Calu3 (cell line): ENCODE results near the gene FAM20C. TPM values are rescaled to one million over a fixed set of nuclear protein-coding genes. Genes with fewer than 3 reads are reported as not detected.

Experiments
- BruUV-seq: library from RNA; stranded (reverse); fragments of 400-500 nt; replicated peaks from 2 replicates; lab custom pipeline; 2021; lab: Mats Ljungman, UMichigan
- CTCF ChIA-PET: fragments of 300-600 bp; sonication (Branson Sonifier 250); formaldehyde crosslinking; loops from one replicate; lab custom pipeline; 2022; ENCODE audit warnings: antibody characterized with exemption; lab: Charles Lee
- DNase-seq: peaks from one replicate; pipeline ENCODE4 v3.0.0; 2022
- H3K27ac Mint-ChIP-seq: one replicate; pipeline ENCODE4 v1.8.0; 2022; ENCODE audit warnings: mixed read lengths; ENCODE audit not compliant: unreplicated experiment
- H3K27me3 Mint-ChIP-seq: one replicate; pipeline ENCODE4 v1.8.0; 2022; ENCODE audit warnings: mixed read lengths; ENCODE audit not compliant: unreplicated experiment
- H3K36me3 Mint-ChIP-seq: one replicate; pipeline ENCODE4 v1.8.0; 2022; ENCODE audit warnings: mild to moderate bottlenecking, moderate library complexity, mixed read lengths; ENCODE audit not compliant: insufficient read depth, unreplicated experiment
- H3K4me1 Mint-ChIP-seq: one replicate; pipeline ENCODE4 v1.8.0; 2022; ENCODE audit warnings: mild to moderate bottlenecking, low read depth, mixed read lengths; ENCODE audit not compliant: unreplicated experiment
- H3K4me3 Mint-ChIP-seq: one replicate; pipeline ENCODE4 v1.8.0; 2022; ENCODE audit warnings: mild to moderate bottlenecking, low read depth, moderate library complexity, mixed read lengths; ENCODE audit not compliant: unreplicated experiment
- H3K9me3 Mint-ChIP-seq: one replicate; pipeline ENCODE4 v1.8.0; 2022; ENCODE audit warnings: low read depth, mixed read lengths; ENCODE audit not compliant: unreplicated experiment
- intact Hi-C: fragments of 100-400 bp; cut with micrococcal nuclease; formaldehyde crosslinking; loops from one replicate; pipeline ENCODE4 v1.10.0; 2022; ENCODE audit not compliant: unreplicated experiment
- total RNA-seq: library from RNA; stranded (reverse); gene quantifications from 2 replicates; pipeline ENCODE4 v1.2.3, GENCODE V29; 2022
- TF ChIP-seq, protein P1 (sequence below): fragments of 200-600 bp; IDR thresholded peaks from one replicate; pipeline ENCODE4 v1.8.0; 2022; ENCODE audit warnings: antibody characterized with exemption; ENCODE audit not compliant: unreplicated experiment

FAM20C gene
- total RNA-seq, 1 experiment from 2014 or later: 9.1 TPM

DNA sequence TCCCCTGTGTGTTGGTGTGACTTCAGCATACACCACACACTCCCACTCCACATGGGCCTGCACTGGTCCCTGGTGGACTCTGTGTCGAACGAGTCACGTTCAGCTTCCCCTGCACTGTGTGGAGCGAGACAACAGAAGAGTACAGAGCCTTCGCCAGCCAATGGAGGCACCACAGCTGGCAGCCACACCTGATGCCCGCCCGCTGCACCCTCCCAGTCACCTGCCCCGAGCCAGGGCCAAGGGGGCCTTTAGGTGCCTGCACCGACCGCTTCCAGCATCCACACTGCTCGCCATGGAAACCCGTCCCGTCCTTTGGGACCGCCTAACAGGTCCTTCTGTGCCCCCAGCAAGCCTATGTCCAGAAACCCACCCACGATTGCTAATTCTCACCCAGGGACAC is 106.8 kb downstream of the FAM20C start:
- Mint-ChIP-seq H3K4me1 (no peaks in the 10 kb centered on the region), H3K4me3 (no peak overlapping the region), H3K9me3 (no peaks in the 10 kb centered on the region), H3K27me3 (peaks cover 82% of the 10 kb centered on the region), H3K27ac (no peak overlapping the region), H3K36me3 (no peaks in the 10 kb centered on the region)
- TF ChIP-seq, protein P1, sequence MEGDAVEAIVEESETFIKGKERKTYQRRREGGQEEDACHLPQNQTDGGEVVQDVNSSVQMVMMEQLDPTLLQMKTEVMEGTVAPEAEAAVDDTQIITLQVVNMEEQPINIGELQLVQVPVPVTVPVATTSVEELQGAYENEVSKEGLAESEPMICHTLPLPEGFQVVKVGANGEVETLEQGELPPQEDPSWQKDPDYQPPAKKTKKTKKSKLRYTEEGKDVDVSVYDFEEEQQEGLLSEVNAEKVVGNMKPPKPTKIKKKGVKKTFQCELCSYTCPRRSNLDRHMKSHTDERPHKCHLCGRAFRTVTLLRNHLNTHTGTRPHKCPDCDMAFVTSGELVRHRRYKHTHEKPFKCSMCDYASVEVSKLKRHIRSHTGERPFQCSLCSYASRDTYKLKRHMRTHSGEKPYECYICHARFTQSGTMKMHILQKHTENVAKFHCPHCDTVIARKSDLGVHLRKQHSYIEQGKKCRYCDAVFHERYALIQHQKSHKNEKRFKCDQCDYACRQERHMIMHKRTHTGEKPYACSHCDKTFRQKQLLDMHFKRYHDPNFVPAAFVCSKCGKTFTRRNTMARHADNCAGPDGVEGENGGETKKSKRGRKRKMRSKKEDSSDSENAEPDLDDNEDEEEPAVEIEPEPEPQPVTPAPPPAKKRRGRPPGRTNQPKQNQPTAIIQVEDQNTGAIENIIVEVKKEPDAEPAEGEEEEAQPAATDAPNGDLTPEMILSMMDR: no peak
- CTCF ChIA-PET: no interaction called here
- BruUV-seq: no TSS peak
- intact Hi-C loops: no loop called here
- no peak for DNase-seq

DNA sequence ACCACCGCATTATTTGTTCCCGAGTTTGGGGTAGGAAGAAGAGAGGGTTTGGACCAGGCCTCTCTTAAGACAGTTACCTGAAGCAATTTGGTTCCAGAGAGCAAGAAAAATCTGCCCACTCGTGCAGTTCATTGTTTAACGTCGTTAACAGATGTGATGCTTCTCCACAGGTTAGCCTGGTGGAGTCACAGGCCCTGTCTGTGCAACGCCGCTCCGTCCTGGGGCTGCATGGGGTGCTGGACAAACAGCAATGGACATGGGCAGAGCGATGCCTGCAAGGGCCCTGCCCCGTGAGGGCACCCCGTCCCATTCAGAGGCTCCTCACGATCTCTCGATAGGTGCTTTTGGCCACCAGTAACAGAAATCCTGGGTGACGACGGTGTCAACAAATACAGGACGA is 107.3 kb downstream of the FAM20C start:
- TF ChIP-seq, protein P1: no peak
- Mint-ChIP-seq H3K27me3 (peaks cover 82% of the 10 kb centered on the region), H3K4me3 (no peak overlapping the region), H3K4me1 (no peaks in the 10 kb centered on the region), H3K9me3 (peaks cover 4% of the 10 kb centered on the region), H3K36me3 (no peaks in the 10 kb centered on the region), H3K27ac (no peak overlapping the region)
- intact Hi-C loops: no loop called here
- no peak for DNase-seq
- no TSS peak for BruUV-seq
- CTCF ChIA-PET: no interaction called here

DNA sequence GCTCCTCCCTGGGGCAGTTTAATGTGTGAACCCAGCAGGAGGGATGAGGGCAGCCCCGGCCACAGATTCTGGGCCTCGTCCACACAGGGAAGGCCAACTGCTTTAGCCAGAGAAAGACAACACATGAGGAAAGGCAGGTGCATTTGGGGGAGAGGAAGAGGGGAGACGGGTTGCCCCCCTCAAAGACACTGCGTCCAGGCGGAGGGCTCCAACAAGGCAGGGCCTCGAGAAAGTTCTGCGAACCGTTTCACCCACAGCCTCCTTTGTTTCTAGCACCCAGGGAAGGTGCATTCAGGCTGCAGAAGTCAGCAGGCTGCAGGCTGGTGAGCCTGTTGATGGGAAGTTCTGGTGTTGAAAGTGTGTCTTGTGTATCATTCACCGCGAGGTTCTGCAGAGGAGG is 107.7 kb downstream of the FAM20C start:
- Mint-ChIP-seq H3K4me1 (no peaks in the 10 kb centered on the region), H3K27me3 (peaks cover 82% of the 10 kb centered on the region), H3K4me3 (no peak overlapping the region), H3K36me3 (no peaks in the 10 kb centered on the region), H3K27ac (no peak overlapping the region), H3K9me3 (peaks cover 5% of the 10 kb centered on the region)
- intact Hi-C loops: no loop called here
- TF ChIP-seq, protein P1: no peak
- no peak for DNase-seq
- BruUV-seq: no TSS peak
- CTCF ChIA-PET: no interaction called here

DNA sequence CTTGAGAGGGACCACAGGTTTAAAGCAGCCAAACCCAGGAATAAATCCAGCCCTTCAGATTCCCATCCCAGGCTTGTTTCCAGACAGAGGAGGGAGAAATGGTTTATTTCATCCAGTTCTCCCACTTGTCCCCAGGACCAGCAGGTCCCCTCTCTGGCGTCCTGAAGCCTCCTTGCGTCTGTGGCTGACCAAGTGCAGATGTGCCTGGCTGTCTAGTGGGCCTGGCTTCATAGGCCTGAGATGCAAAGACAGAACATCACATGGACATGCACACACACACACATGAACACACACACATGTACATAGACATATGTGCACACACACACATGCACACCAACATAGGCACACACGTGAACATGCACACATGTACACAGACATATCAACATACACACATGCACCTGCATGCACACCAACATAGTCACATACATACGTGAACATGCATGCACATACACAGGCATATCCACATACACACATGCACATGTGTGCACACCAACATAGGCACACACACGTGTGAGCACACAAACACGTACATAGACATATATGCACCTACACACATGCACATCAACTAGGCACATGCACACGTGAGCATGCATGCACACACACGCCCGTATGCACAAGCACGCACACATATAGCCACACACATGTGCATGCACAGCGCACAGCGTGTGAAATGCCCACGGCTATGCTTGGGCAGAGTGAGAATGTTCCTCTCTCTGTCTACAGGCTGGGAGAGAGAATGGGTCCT is 108.3 kb downstream of the FAM20C start:
- H3K9me3 Mint-ChIP-seq: peaks cover 5% of the 10 kb centered on the region
- TF ChIP-seq, protein P1: no peak
- no peaks in the 10 kb centered on the region for H3K36me3 Mint-ChIP-seq
- no TSS peak for BruUV-seq
- H3K4me1 Mint-ChIP-seq: no peaks in the 10 kb centered on the region
- no peak for DNase-seq
- CTCF ChIA-PET: no interaction called here
- H3K27me3 Mint-ChIP-seq: peaks cover 82% of the 10 kb centered on the region
- intact Hi-C loops: no loop called here
- no peak overlapping the region for H3K4me3 Mint-ChIP-seq
- no peak overlapping the region for H3K27ac Mint-ChIP-seq
